ENCODE data around the gene RAI1.
A peak's percentile ranks its signal among the peaks of the same experiment; 100 is the strongest.

Gene RAI1

DNA sequence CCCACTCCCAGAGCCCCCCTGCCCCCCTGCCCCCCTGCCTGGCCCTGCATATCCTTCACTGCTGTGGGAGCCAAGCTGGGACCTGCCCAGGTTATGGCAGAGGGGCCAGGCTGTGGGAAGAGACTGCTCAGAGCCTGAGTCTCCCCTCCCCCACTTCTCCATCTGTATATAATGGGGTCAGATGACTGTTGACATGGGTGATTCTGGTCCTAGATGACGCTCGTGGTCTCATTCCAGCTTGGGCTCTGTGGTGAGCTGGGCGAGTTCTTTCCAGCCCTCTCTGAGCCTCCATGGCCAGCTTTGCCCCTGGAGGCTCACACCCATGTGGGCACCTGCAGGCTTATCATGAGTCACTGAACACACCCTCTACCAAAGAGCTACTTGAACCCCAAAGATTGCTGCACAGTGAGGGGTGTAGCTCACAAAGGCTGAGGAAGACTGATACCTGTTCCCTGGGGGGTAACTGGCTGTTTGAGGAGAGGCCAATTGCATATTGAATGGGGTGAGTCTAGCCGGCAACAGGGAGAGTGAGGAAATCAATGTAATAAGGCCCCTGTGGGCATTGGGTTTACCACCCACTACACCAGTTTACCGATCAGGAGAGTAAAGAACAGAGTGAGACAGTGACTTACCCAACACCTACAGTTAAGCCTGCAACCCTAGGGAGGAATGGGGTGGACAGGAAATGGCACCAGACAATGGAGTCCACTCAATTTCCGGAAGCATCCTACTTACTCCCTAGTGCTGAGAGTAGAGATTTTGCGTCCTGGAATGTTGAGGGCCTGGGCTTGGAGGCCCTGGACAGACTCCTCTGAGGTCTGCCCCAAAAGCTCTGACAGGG, 159.7 kb downstream of the RAI1 start (continued):
- TF ChIP-seq ZNF518A (tag by site-specific recombination; conservative IDR thresholded peaks at IDR 0.05; ENCODE audit: low read depth) (no peak), CTCF (tag by site-specific recombination; IDR thresholded peaks at IDR 0.05) (no peak), ZNF610 (tag by site-specific recombination; IDR thresholded peaks at IDR 0.05; ENCODE audit: borderline replicate concordance) (no peak), KLF7 (tag by site-specific recombination; IDR thresholded peaks at IDR 0.05; ENCODE audit: borderline replicate concordance) (no peak), ZNF214 (tag by site-specific recombination; IDR thresholded peaks at IDR 0.05; ENCODE audit: borderline replicate concordance) (no peak), ZNF654 (tag by site-specific recombination; IDR thresholded peaks at IDR 0.05; ENCODE audit: low read depth) (no peak), ZNF600 (tag by site-specific recombination; IDR thresholded peaks at IDR 0.05) (0 out of 2 replicates have a peak, but pooled peaks have one; percentile 47), ZNF558 (tag by site-specific recombination; IDR thresholded peaks at IDR 0.05) (no peak), ZFP3 (tag by site-specific recombination; IDR thresholded peaks at IDR 0.05; ENCODE audit: low read depth) (no peak), ZNF830 (tag by site-specific recombination; IDR thresholded peaks at IDR 0.05; ENCODE audit: low read depth) (no peak), GLIS1 (tag by site-specific recombination; IDR thresholded peaks at IDR 0.05) (peak; percentile 80), RBAK (tag by site-specific recombination; IDR thresholded peaks at IDR 0.05) (no peak), KLF1 (tag by site-specific recombination; IDR thresholded peaks at IDR 0.05) (peak; percentile 26; the same call in 1 of the 2 replicates), ZNF155 (tag by site-specific recombination; IDR thresholded peaks at IDR 0.05) (no peak)
- TF ChIP-seq, protein P1, sequence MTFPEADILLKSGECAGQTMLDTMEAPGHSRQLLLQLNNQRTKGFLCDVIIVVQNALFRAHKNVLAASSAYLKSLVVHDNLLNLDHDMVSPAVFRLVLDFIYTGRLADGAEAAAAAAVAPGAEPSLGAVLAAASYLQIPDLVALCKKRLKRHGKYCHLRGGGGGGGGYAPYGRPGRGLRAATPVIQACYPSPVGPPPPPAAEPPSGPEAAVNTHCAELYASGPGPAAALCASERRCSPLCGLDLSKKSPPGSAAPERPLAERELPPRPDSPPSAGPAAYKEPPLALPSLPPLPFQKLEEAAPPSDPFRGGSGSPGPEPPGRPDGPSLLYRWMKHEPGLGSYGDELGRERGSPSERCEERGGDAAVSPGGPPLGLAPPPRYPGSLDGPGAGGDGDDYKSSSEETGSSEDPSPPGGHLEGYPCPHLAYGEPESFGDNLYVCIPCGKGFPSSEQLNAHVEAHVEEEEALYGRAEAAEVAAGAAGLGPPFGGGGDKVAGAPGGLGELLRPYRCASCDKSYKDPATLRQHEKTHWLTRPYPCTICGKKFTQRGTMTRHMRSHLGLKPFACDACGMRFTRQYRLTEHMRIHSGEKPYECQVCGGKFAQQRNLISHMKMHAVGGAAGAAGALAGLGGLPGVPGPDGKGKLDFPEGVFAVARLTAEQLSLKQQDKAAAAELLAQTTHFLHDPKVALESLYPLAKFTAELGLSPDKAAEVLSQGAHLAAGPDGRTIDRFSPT (tag by site-specific recombination; IDR thresholded peaks at IDR 0.05): 0 out of 2 replicates have a peak, but pooled peaks have one; percentile 13
- TF ChIP-seq, protein P2, sequence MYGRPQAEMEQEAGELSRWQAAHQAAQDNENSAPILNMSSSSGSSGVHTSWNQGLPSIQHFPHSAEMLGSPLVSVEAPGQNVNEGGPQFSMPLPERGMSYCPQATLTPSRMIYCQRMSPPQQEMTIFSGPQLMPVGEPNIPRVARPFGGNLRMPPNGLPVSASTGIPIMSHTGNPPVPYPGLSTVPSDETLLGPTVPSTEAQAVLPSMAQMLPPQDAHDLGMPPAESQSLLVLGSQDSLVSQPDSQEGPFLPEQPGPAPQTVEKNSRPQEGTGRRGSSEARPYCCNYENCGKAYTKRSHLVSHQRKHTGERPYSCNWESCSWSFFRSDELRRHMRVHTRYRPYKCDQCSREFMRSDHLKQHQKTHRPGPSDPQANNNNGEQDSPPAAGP (tag by site-specific recombination; IDR thresholded peaks at IDR 0.05): peak; percentile 22; the same call in 1 of the 2 replicates
- TF ChIP-seq, protein P3, sequence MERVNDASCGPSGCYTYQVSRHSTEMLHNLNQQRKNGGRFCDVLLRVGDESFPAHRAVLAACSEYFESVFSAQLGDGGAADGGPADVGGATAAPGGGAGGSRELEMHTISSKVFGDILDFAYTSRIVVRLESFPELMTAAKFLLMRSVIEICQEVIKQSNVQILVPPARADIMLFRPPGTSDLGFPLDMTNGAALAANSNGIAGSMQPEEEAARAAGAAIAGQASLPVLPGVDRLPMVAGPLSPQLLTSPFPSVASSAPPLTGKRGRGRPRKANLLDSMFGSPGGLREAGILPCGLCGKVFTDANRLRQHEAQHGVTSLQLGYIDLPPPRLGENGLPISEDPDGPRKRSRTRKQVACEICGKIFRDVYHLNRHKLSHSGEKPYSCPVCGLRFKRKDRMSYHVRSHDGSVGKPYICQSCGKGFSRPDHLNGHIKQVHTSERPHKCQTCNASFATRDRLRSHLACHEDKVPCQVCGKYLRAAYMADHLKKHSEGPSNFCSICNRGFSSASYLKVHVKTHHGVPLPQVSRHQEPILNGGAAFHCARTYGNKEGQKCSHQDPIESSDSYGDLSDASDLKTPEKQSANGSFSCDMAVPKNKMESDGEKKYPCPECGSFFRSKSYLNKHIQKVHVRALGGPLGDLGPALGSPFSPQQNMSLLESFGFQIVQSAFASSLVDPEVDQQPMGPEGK (tag by site-specific recombination; IDR thresholded peaks at IDR 0.05): 0 out of 2 replicates have a peak, but pooled peaks have one; percentile 17

All from HEK293 (cell line).